HG02763 (cell line): Measurements from ENCODE around the gene KANSL1.

Experiments used
- ATAC-seq: cut with Tn5 transposase; IDR thresholded peaks from one replicate; pipeline ENCODE4 v1.9.1; 2021; ENCODE audit warnings: mild to moderate bottlenecking, moderate library complexity; ENCODE audit not compliant: unreplicated experiment

Gene KANSL1

GRCh38 chr17:46003907-46004748 lies 189.1 kb downstream of the KANSL1 start:
- no peak for ATAC-seq

- no peak for ATAC-seq
Observed at GRCh38 chr17:46002973-46003316, 190.3 kb downstream of the KANSL1 start.

GRCh38 chr17:46002311-46002972 lies 190.8 kb downstream of the KANSL1 start:
- no peak for ATAC-seq

- no peak for ATAC-seq
Observed at GRCh38 chr17:46001390-46002310, 191.6 kb downstream of the KANSL1 start.

GRCh38 chr17:46000757-46001156 lies 192.5 kb downstream of the KANSL1 start:
- ATAC-seq = no peak

GRCh38 chr17:46000292-46000691 lies 192.9 kb downstream of the KANSL1 start:
- no peak for ATAC-seq

- ATAC-seq = no peak
Observed at GRCh38 chr17:45999900-46000290, 193.3 kb downstream of the KANSL1 start.

GRCh38 chr17:45998987-45999899 lies 194.0 kb downstream of the KANSL1 start, which contains the start of gene STH:
TSS of gene STH (plus strand) at chr17:45999250. CDS start at chr17:45999280, 30 bp downstream.
- no peak for ATAC-seq

- ATAC-seq = no peak
Observed at GRCh38 chr17:45997624-45998023, 195.6 kb downstream of the KANSL1 start.

- no peak for ATAC-seq
Observed at GRCh38 chr17:45997166-45997565, 196.1 kb downstream of the KANSL1 start.

- ATAC-seq = no peak
Observed at GRCh38 chr17:45996282-45996937, 196.8 kb downstream of the KANSL1 start.

- ATAC-seq = no peak
Observed at GRCh38 chr17:45995627-45996270, 197.5 kb downstream of the KANSL1 start.

GRCh38 chr17:45994987-45995386 lies 198.2 kb downstream of the KANSL1 start:
- ATAC-seq = no peak

GRCh38 chr17:45993962-45994627 lies 199.1 kb downstream of the KANSL1 start:
- ATAC-seq = no peak

GRCh38 chr17:45992904-45993303 lies 200.3 kb downstream of the KANSL1 start:
- ATAC-seq = no peak

- ATAC-seq = no peak
Observed at GRCh38 chr17:45992175-45992574, 201.1 kb downstream of the KANSL1 start.

- no peak for ATAC-seq
Observed at GRCh38 chr17:45991341-45991740, 201.9 kb downstream of the KANSL1 start.

GRCh38 chr17:45990886-45991285 lies 202.3 kb downstream of the KANSL1 start:
- no peak for ATAC-seq

- ATAC-seq = no peak
Observed at GRCh38 chr17:45989759-45990158, 203.5 kb downstream of the KANSL1 start.
